Suprapubic skin (tissue), 4 donors: ENCODE results near the gene AKAP8.

Experiments
- EP300 ChIP-seq: sonication (generic); formaldehyde crosslinking; IDR thresholded peaks from one replicate; pipeline ENCODE4 v1.6.1; 2017; ENCODE audit warnings: antibody characterized with exemption
- POLR2A ChIP-seq, 2 donors: fragments of 450-650 bp; IDR thresholded peaks; one replicate each; pipeline ENCODE4 v1.6.1; 2017; ENCODE audit warnings: antibody characterized with exemption in 2 of 2, mild to moderate bottlenecking in 2 of 2, moderate library complexity in 2 of 2
- POLR2AphosphoS5 ChIP-seq, 3 donors: sonication (generic); formaldehyde crosslinking; IDR thresholded peaks; one replicate each; pipeline ENCODE4 v1.6.1; 2017; ENCODE audit warnings: antibody characterized with exemption in 3 of 3
- TF ChIP-seq, protein P1 (sequence below), 2 donors: fragments of 200-600 bp in 1 of 2; fragments of 450-650 bp in 1 of 2; sonication (generic) in 1 of 2; IDR thresholded peaks; one replicate each; pipeline ENCODE4 v1.5.1; 2016 to 2019; ENCODE audit warnings: antibody characterized with exemption in 2 of 2, mild to moderate bottlenecking in 1 of 2, moderate library complexity in 1 of 2

DNA sequence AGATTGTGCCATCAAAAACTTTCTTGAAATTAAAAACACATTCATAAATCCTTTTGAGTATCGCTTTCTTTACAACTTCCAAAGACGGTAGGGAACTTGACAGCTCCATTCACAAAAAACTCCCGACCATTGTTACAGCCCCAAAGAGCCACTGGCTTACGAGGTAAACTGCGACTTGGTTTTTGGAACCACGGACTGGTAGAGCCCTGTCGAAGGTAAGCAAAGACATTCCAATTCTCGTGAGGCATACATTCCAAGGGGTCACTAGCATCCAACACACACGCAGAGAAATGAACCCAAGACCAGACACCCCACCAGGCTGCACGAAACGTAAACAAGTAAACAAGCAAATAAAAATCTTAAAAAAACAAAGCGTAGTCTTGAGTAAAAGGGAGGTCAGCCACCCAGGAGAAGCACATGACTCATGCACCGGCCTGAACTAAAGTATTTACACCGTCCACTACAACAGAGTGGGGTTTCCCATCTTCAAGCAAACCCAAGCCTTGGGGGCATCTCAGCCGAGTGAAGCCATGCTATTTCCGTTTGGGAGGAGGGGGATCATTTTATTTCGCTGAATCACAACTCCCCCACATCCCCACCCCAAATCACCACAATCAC lies 48.7 kb downstream of the AKAP8 start:
- TF ChIP-seq, protein P1, sequence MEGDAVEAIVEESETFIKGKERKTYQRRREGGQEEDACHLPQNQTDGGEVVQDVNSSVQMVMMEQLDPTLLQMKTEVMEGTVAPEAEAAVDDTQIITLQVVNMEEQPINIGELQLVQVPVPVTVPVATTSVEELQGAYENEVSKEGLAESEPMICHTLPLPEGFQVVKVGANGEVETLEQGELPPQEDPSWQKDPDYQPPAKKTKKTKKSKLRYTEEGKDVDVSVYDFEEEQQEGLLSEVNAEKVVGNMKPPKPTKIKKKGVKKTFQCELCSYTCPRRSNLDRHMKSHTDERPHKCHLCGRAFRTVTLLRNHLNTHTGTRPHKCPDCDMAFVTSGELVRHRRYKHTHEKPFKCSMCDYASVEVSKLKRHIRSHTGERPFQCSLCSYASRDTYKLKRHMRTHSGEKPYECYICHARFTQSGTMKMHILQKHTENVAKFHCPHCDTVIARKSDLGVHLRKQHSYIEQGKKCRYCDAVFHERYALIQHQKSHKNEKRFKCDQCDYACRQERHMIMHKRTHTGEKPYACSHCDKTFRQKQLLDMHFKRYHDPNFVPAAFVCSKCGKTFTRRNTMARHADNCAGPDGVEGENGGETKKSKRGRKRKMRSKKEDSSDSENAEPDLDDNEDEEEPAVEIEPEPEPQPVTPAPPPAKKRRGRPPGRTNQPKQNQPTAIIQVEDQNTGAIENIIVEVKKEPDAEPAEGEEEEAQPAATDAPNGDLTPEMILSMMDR (IDR thresholded peaks at IDR 0.05), result no peak
- TF ChIP-seq POLR2AphosphoS5 (IDR thresholded peaks at IDR 0.05) (no peak), POLR2A (IDR thresholded peaks at IDR 0.05) (no peak), EP300 (no peak)
